H7 (cell line): ENCODE measurements around the gene STARD9. TPM values are rescaled to one million over a fixed set of nuclear protein-coding genes. Genes with fewer than 3 reads are reported as not detected.
A peak's percentile ranks its signal among the peaks of the same experiment; 100 is the strongest.
"Not testable (repeated sequence)": the region's sequence is repeated elsewhere in the genome, so short reads cannot be mapped to it uniquely, and the experiment has no call there.

Experiments used
- DNase-seq: peaks from one replicate; pipeline ENCODE4 v3.0.0; 2012
- H3K27me3 ChIP-seq: 2 replicates; pipeline ENCODE4 v1.6.0; 2011; ENCODE audit warnings: mild to moderate bottlenecking, low read length; ENCODE audit not compliant: control insufficient read depth, insufficient read depth
- H3K36me3 ChIP-seq: replicated peaks from 2 replicates; pipeline ENCODE4 v1.5.1; 2011; ENCODE audit warnings: low read length; ENCODE audit not compliant: control insufficient read depth, insufficient read depth
- H3K4me3 ChIP-seq: 2 replicates; pipeline ENCODE4 v1.5.1; 2011; ENCODE audit warnings: low read depth, mild to moderate bottlenecking, control low read depth, low read length, moderate library complexity; ENCODE audit not compliant: insufficient read depth
- total RNA-seq: library from RNA; depleted of rRNA; stranded (reverse); fragments of >200 nt; shearing (Covaris generic); gene quantifications from 2 replicates; pipeline ENCODE4 v1.2.3, GENCODE V29; 2014; rRNA removed

STARD9 gene
- total RNA-seq, result 1.4 and 2.8 TPM in 2 replicates

GRCh38 chr15:42575188-42576039 lies at the start of gene STARD9:
Gene STARD9 (plus strand): TSS chr15:42575606. CDS start chr15:42575716, 110 bp downstream.
- Histone ChIP-seq H3K4me3 (peak within 1 kb of the TSS; percentile 75), H3K36me3 (no peaks in the 10 kb centered on the region), H3K27me3 (peaks cover 23% of the 10 kb centered on the region)
- DNase-seq, result peak; percentile 98

GRCh38 chr15:42528970-42529369 lies 46.4 kb upstream of the STARD9 start:
- H3K36me3 ChIP-seq, result peaks cover 1% of the 10 kb centered on the region
- H3K27me3 ChIP-seq, result no peaks in the 10 kb centered on the region
- DNase-seq, result no peak
- H3K4me3 ChIP-seq, result no peak overlapping the region

GRCh38 chr15:42533246-42533645 lies 42.2 kb upstream of the STARD9 start:
- Histone ChIP-seq H3K27me3 (no peaks in the 10 kb centered on the region), H3K4me3 (no peak overlapping the region), H3K36me3 (peaks cover 1% of the 10 kb centered on the region)
- DNase-seq, result no peak

GRCh38 chr15:42544853-42545629 lies 30.4 kb upstream of the STARD9 start:
- no peak for DNase-seq
- H3K27me3 ChIP-seq, result no peaks in the 10 kb centered on the region
- H3K4me3 ChIP-seq, result no peak overlapping the region
- H3K36me3 ChIP-seq, result peaks cover 3% of the 10 kb centered on the region

GRCh38 chr15:42547918-42548248 lies 27.5 kb upstream of the STARD9 start:
- H3K36me3 ChIP-seq, result peaks cover 3% of the 10 kb centered on the region
- DNase-seq, result peak; percentile 39
- H3K4me3 ChIP-seq, result peak overlapping the region; percentile 88
- H3K27me3 ChIP-seq, result no peaks in the 10 kb centered on the region

DNA sequence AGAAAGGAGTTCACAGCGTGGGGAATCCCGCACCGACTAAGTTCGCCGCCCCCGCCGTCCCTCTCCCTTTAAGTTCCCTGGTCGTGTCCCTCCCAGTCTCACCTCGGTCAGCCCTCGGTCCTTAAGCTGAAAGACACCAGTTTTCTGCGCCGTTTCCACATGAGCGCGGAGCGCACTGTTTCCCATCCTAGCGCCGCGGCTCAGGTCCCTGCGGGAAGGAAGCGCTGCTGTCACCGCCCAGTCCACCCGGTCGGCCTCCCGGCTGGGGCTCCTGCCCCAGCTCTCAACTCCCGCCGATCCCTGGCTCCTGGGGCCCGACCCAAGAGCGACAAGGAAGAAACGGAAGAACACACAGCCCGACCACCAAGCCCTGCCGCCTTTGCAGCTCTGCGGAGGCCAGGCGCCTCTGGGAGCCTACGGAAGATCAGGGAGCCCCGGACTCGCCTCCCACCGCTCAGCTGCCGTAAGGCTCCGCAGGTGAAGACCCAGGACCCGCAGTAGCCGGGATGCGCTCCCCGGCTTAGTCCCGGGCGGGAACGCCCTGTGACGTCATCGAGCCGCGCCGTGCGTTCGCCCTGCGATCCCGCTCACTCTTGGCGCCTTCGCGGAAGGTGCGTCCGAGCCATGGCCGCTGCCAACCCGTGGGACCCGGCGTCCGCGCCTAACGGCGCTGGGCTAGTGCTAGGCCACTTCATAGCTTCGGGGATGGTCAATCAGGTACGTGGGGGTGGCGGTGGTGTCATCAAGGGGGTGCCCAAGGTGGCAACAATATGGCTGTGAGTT lies 27.0 kb upstream of the STARD9 start, which contains the start of the genes HAUS2 and LRRC57:
TSS of gene HAUS2 (plus strand) at position 590 of the 783 bp plus-strand sequence. CDS start at position 625, 35 bp downstream.
TSS of gene LRRC57 (minus strand) at position 545 of the 783 bp plus-strand sequence. CDS start at position 186, 359 bp downstream.
- peaks cover 3% of the 10 kb centered on the region for H3K36me3 ChIP-seq
- H3K27me3 ChIP-seq, result no peaks in the 10 kb centered on the region
- DNase-seq, result peak; percentile 95
- H3K4me3 ChIP-seq, result peak within 1 kb of the TSS; percentile 88

- H3K4me3 ChIP-seq, result peak overlapping the region; percentile 88
- peaks cover 3% of the 10 kb centered on the region for H3K36me3 ChIP-seq
- no peak for DNase-seq
- no peaks in the 10 kb centered on the region for H3K27me3 ChIP-seq
These were observed 26.3 kb upstream of the STARD9 start for GRCh38 chr15:42549032-42549491.

GRCh38 chr15:42549741-42550392 lies 25.5 kb upstream of the STARD9 start:
- Histone ChIP-seq H3K4me3 (peak overlapping the region; percentile 88; the same call in 1 of the 2 replicates), H3K36me3 (peaks cover 1% of the 10 kb centered on the region), H3K27me3 (no peaks in the 10 kb centered on the region)
- no peak for DNase-seq

- H3K4me3 ChIP-seq, result no peak overlapping the region
- DNase-seq, result no peak
- H3K27me3 ChIP-seq, result no peaks in the 10 kb centered on the region
- no peaks in the 10 kb centered on the region for H3K36me3 ChIP-seq
These were observed 21.9 kb upstream of the STARD9 start for GRCh38 chr15:42553554-42553953.

- not testable (repeated sequence) for H3K4me3 ChIP-seq, DNase-seq, H3K27me3 ChIP-seq, H3K36me3 ChIP-seq
These were observed 18.7 kb upstream of the STARD9 start for GRCh38 chr15:42556550-42557207.

- no peaks in the 10 kb centered on the region for H3K27me3 ChIP-seq
- H3K36me3 ChIP-seq, result no peaks in the 10 kb centered on the region; the same call in none of the 2 replicates
- no peak overlapping the region for H3K4me3 ChIP-seq
- no peak for DNase-seq
These were observed 16.7 kb upstream of the STARD9 start for GRCh38 chr15:42558739-42559138.

DNA sequence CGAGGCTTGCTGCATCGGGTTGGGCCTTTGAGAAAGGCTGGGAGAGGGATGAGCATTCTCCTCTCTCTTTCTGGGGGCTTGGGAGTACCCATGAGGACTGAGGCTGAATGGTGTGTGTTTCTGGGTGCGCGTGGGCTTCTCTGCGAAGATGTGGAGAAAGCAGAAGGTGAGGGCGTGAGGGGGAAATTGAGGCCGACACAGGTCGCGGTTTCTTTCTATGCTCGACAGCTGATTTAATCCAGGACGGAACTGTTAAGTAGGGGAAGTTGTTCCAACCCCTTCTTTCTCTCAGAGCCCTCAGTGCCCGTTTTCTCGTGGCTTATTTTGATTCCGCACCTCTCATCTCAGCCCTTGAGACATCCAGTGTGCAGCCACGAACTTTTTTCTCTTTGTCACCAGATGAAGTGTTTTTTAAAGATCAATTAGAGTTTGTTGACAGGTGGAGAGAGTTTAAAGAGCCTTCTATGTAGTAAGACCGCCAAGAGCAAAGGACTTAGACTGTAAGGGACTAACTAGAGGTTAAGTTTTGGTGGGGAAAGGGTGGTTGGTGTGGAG lies 711 bp downstream of the STARD9 start:
- peak; percentile 34 for DNase-seq
- Histone ChIP-seq H3K36me3 (no peaks in the 10 kb centered on the region), H3K27me3 (peaks cover 28% of the 10 kb centered on the region), H3K4me3 (peak overlapping the region; percentile 75)

GRCh38 chr15:42576776-42577175 lies 1.4 kb downstream of the STARD9 start:
- no peak overlapping the region for H3K4me3 ChIP-seq
- H3K27me3 ChIP-seq, result peaks cover 30% of the 10 kb centered on the region
- no peaks in the 10 kb centered on the region for H3K36me3 ChIP-seq
- no peak for DNase-seq
